ENCODE data around the gene IGSF3. TPM values are rescaled to one million over a fixed set of nuclear protein-coding genes. Genes with fewer than 3 reads are reported as not detected.

IGSF3 gene
- total and polyA plus RNA-seq, 2 of the 8 experiments (the other 6 are each of a cell fraction or from before 2014, with no cell fraction given): 30.0 to 32.2 TPM

DNA sequence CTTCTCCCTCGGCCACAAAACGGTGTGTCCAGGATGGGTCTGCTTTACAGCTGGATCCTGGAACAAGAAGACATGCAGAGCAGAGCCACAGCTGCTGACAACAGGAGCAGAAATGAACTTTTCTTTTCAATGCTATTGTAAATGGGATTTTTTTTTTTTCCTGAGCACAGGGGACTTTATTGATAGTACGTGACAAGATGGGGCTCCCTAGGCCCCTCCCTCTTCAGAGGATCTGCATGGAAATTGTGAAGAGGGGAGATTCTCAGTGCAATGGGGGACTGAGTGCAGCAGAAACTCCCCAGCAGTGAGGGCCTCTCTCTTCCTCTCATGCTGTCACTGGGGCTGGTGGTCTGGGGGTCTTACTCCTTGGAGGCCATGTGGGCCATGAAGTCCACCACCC is 45.9 kb upstream of the IGSF3 start:
- Histone ChIP-seq H3K27ac (ENCODE audit: low read depth, low read length) (peak overlapping the region; percentile 22; the same call in 1 of the 2 replicates), H4K91ac (replicated peaks; ENCODE audit: insufficient read length, low read length) (peak overlapping the region; percentile 92), H4K5ac (ENCODE audit: insufficient read length, low read depth, low read length) (peak overlapping the region; percentile 31), H3K23me2 (ENCODE audit: low read depth, low read length) (no peaks in the 10 kb centered on the region), H3K23ac (ENCODE audit: insufficient read length) (no peak overlapping the region), H3K4ac (replicated peaks; ENCODE audit: insufficient read length, low read depth, low read length) (no peak overlapping the region), H4K20me1 (replicated peaks in 1 of 2; ENCODE audit: control insufficient read depth in 1 of 2, insufficient read depth in 2 of 2, low read length in 2 of 2) (no peaks in the 10 kb centered on the region), H3K4me2 (ENCODE audit: insufficient read depth in 1 of 2, low read depth in 2 of 2, low read length in 2 of 2) (0 out of 4 replicates have a peak overlapping the region, but pooled peaks of 1 of the 2 experiments have one; percentile 54), H2BK5ac (ENCODE audit: low read depth, low read length) (peak overlapping the region; percentile 95; the same call in 1 of the 2 replicates), H2BK20ac (ENCODE audit: low read length) (peak overlapping the region; percentile 97), H2BK12ac (ENCODE audit: low read depth, low read length) (peak overlapping the region; percentile 98), H3K4me3 (ENCODE audit: extremely low read depth in 1 of 4, insufficient read depth in 2 of 4, low read depth in 3 of 4, low read length in 4 of 4) (no peak overlapping the region), H2AK5ac (ENCODE audit: low read depth, low read length) (no peak overlapping the region), H3K4me1 (replicated peaks in 1 of 4; ENCODE audit: control insufficient read depth in 3 of 4, insufficient read depth in 4 of 4, low read length in 3 of 4) (peaks cover 6 to 22% (median 9%) of the 10 kb centered on the region in 4 experiments), H3K9me3 (ENCODE audit: insufficient read depth in 2 of 2, low read depth in 1 of 2, low read length in 1 of 2) (peaks cover 2 to 5% of the 10 kb centered on the region in 2 experiments; a peak in 2 of 4 replicates), H3K56ac (replicated peaks; ENCODE audit: insufficient read length, low read depth, low read length) (peak overlapping the region; percentile 8), H3K79me2 (ENCODE audit: control insufficient read depth in 1 of 2, insufficient read depth in 2 of 2, low read length in 2 of 2) (no peaks in the 10 kb centered on the region), H2AFZ (ENCODE audit: low read length) (peak overlapping the region; percentile 82), H4K8ac (ENCODE audit: extremely low read depth, insufficient read depth, low read length) (no peak overlapping the region; the same call in 1 of the 2 replicates), H2BK120ac (replicated peaks; ENCODE audit: low read depth, low read length) (peak overlapping the region; percentile 70), H3K9ac (replicated peaks in 1 of 4; ENCODE audit: extremely low read depth in 1 of 4, low read depth in 3 of 4, low read length in 3 of 4) (no peak overlapping the region; a peak in 1 of 7 replicates), H2BK15ac (ENCODE audit: low read length) (peak overlapping the region; percentile 49; the same call in 1 of the 2 replicates), H3K27me3 (replicated peaks in 1 of 4; ENCODE audit: control insufficient read depth in 3 of 4, extremely low read depth in 1 of 4, insufficient read depth in 3 of 4, low read length in 3 of 4) (no peaks in the 10 kb centered on the region), H3K18ac (ENCODE audit: extremely low read depth, low read length) (peak overlapping the region; percentile 95), H3K79me1 (ENCODE audit: low read depth, low read length) (no peaks in the 10 kb centered on the region), H3K36me3 (ENCODE audit: control insufficient read depth in 2 of 4, insufficient read depth in 4 of 4, low read length in 3 of 4) (no peaks in the 10 kb centered on the region), H3K14ac (ENCODE audit: insufficient read length) (no peak overlapping the region)
- FAIRE-seq (no peak), DNase-seq (ENCODE audit: low read depth in 1 of 2, low spot score in 2 of 2) (no peak)
- ChIA-PET POLR2A (ENCODE audit: partially characterized antibody) (interaction anchor here (0.6 kb wide), 2 partner anchors 190 to 301 kb away, joined by 4 read pairs; no protein-coding TSS in a partner anchor), CTCF (ENCODE audit: partially characterized antibody) (interaction anchor here (0.6 to 1.0 kb wide), 3 partner anchors 10 to 226 kb away, joined by 3 to 4 read pairs (median 3); no protein-coding TSS in a partner anchor)
- TF ChIP-seq POLR2AphosphoS5 (IDR thresholded peaks at IDR 0.05; ENCODE audit: low read depth, low read length): no peak
- TF ChIP-seq CEBPB (IDR thresholded peaks at IDR 0.05; ENCODE audit: low read depth, low read length): no peak
- WGBS, 2 experiments (ENCODE audit: extremely low coverage in 1 of 2, insufficient coverage in 1 of 2, insufficient read length in 1 of 2, insufficient replicate concordance in 2 of 2, low coverage in 1 of 2, low lambda C conversion rate in 2 of 2, missing lambda C conversion rate in 1 of 2): 94% methylated on average over 2 of the region's 3 CpGs; no CpG with 5 or more reads in 1 of the 2 experiments

All from H1 (cell line).